Lung (tissue), 16 donors: Measurements from ENCODE around the gene CDKN2D. TPM values are rescaled to one million over a fixed set of nuclear protein-coding genes. Genes with fewer than 3 reads are reported as not detected.

Source experiments
- ATAC-seq: fragments of 200-7000 bp; cut with Tn5 transposase; one replicate; pipeline ENCODE4 v1.9.1; 2020; ENCODE audit warnings: moderate number of reproducible peaks; ENCODE audit not compliant: insufficient read depth, low FRiP score
- DNase-seq, 3 donors: peaks; one replicate each; pipeline ENCODE4 v3.0.0-alpha.2; 2013 to 2017
- H3K27ac ChIP-seq, 2 donors: one replicate each; pipeline ENCODE4 v1.5.1; 2013; ENCODE audit warnings: mild to moderate bottlenecking in 2 of 2, moderate library complexity in 2 of 2, control low read depth in 1 of 2, inconsistent platforms in 1 of 2, low read depth in 1 of 2, low read length in 1 of 2
- H3K27me3 ChIP-seq, 3 donors: one replicate each; pipeline ENCODE4 v1.5.1; 2013; ENCODE audit warnings: low read length in 2 of 3; ENCODE audit not compliant: control insufficient read depth in 3 of 3, insufficient read depth in 3 of 3
- H3K36me3 ChIP-seq, 4 donors: one replicate each; pipeline ENCODE4 v1.5.1; 2013; ENCODE audit warnings: low read length in 4 of 4, mild to moderate bottlenecking in 1 of 4, moderate library complexity in 1 of 4; ENCODE audit not compliant: control insufficient read depth in 4 of 4, insufficient read depth in 4 of 4
- H3K4me1 ChIP-seq, 5 donors: one replicate each; pipeline ENCODE4 v1.5.1; 2013; ENCODE audit warnings: low read length in 5 of 5, mild to moderate bottlenecking in 2 of 5, moderate library complexity in 1 of 5; ENCODE audit not compliant: control insufficient read depth in 5 of 5, insufficient read depth in 5 of 5
- H3K4me3 ChIP-seq: one replicate; pipeline ENCODE4 v1.5.1; 2013; ENCODE audit warnings: mild to moderate bottlenecking, control low read depth, moderate library complexity
- H3K9ac ChIP-seq, 2 donors: one replicate each; pipeline ENCODE4 v1.5.1; 2013; ENCODE audit warnings: low read length in 2 of 2, control low read depth in 1 of 2; ENCODE audit not compliant: insufficient read depth in 1 of 2
- H3K9me3 ChIP-seq, 4 donors: one replicate each; pipeline ENCODE4 v1.5.1; 2013; ENCODE audit warnings: low read length in 3 of 4, mild to moderate bottlenecking in 1 of 4, moderate library complexity in 1 of 4; ENCODE audit not compliant: control insufficient read depth in 4 of 4, insufficient read depth in 3 of 4
- CTCF ChIP-seq: IDR thresholded peaks from 2 replicates; pipeline ENCODE4 v1.5.1; 2012; ENCODE audit warnings: mild to moderate bottlenecking; ENCODE audit errors: control extremely low read depth, extremely low read depth
- WGBS, 2 donors: extraction: QIAGEN DNeasy Blood & Tissue Kit; methylation state at CpG; one replicate each; pipeline ENCODE4 v1.1.7; 2013; 5-methylcytosine and 5-hydroxymethylcytosine counted together
- long read RNA-seq, 5 donors: transcript quantifications; one replicate each; lab custom pipeline, GENCODE V29; 2026
- polyA plus RNA-seq, 2 donors: library from polyadenylated mRNA; stranded (reverse); fragments of 200-250 nt; gene quantifications; one replicate each; pipeline ENCODE4 v1.2.1, GENCODE V29; 2013
- total RNA-seq, 2 donors: library from RNA; depleted of rRNA in 1 of 2; stranded (reverse); fragments of >200 nt in 1 of 2; gene quantifications; one replicate each; pipeline ENCODE4 v1.2.1, GENCODE V29; 2014 to 2021
- donor health status: control.
- donor health status: control.
- donor health status: Bipolar disorder and iron deficiency.
- donor health status: healthy.
- donor health status: DM: yes; HTN: yes; CAD: no.

Gene CDKN2D
- 10 to 100 TPM; 12.5 to 14.3 TPM for total RNA-seq
- polyA plus RNA-seq: 10 to 100 TPM; 13.5 to 74.9 TPM
- long read RNA-seq, donor 1, transcript CDKN2D-202 (2 exons, 1,422 nt): major isoform, 6 of 7 reads
- long read RNA-seq, donor 1, partial matches to known transcripts: 0 of 7 reads
- long read RNA-seq, donor 1, other reads (novel, unspliced or antisense): 0 of 7 reads
- long read RNA-seq, donor 2, partial matches to known transcripts: 0 of 3 reads
- long read RNA-seq, donor 2, other reads (novel, unspliced or antisense): 0 of 3 reads
- long read RNA-seq, donor 3, partial matches to known transcripts: 0 of 4 reads
- long read RNA-seq, donor 3, other reads (novel, unspliced or antisense): 0 of 4 reads
- long read RNA-seq, donor 4, partial matches to known transcripts: 7 of 13 reads
- long read RNA-seq, donor 4, other reads (novel, unspliced or antisense): 0 of 13 reads
- long read RNA-seq, donor 5, transcript CDKN2D-202 (2 exons, 1,422 nt): major isoform, 10 of 13 reads
- long read RNA-seq, donor 5, partial matches to known transcripts: 0 of 13 reads
- long read RNA-seq, donor 5, other reads (novel, unspliced or antisense): 0 of 13 reads

- DNase-seq: peak; percentile 99 to 100 (median 100)
- Histone ChIP-seq H3K9ac (peak within 1 kb of the TSS in 1 of 2 donors; percentile 61), H3K27ac (peak within 1 kb of the TSS; percentile 84 to 90), H3K4me1 (peaks cover 0 to 30% (median 14%) of the 10 kb centered on the region in 5 donors), H3K27me3 (no peaks in the 10 kb centered on the region), H3K36me3 (no peaks in the 10 kb centered on the region), H3K4me3 (peak within 1 kb of the TSS; percentile 83), H3K9me3 (no peaks in the 10 kb centered on the region)
- ATAC-seq: peak; percentile 89
- peak; percentile 53 for TF ChIP-seq CTCF
- WGBS, 2 donors: 0 to 1% methylated on average over 63 to 71 of the region's 71 CpGs
These were observed at the start of gene CDKN2D for GRCh38 chr19:10568826-10569651. Gene CDKN2D (minus strand): TSS chr19:10568979. CDS start chr19:10568653, 326 bp downstream.

- WGBS, 2 donors: 62 to 86% methylated on average over 15 of the region's 15 CpGs
- no peak for TF ChIP-seq CTCF
- Histone ChIP-seq H3K36me3 (peaks cover 0 to 7% (median 3%) of the 10 kb centered on the region in 4 donors), H3K4me1 (peaks cover 0 to 23% (median 4%) of the 10 kb centered on the region in 5 donors), H3K27me3 (no peaks in the 10 kb centered on the region), H3K27ac (peak overlapping the region in 1 of 2 donors; percentile 91), H3K4me3 (no peak overlapping the region), H3K9me3 (no peaks in the 10 kb centered on the region), H3K9ac (no peak overlapping the region)
- ATAC-seq (no peak), DNase-seq (peak in 1 of 3 donors; percentile 46)
These were observed 48.8 kb upstream of the CDKN2D start for GRCh38 chr19:10617409-10618121.

GRCh38 chr19:10615429-10616023, 46.7 kb upstream of the CDKN2D start:
- 80 to 90% methylated on average over 14 of the region's 14 CpGs for WGBS, 2 donors
- Histone ChIP-seq H3K36me3 (peaks cover 0 to 5% (median under 1%) of the 10 kb centered on the region in 4 donors), H3K9me3 (no peaks in the 10 kb centered on the region), H3K4me1 (peaks cover 5 to 21% (median 10%) of the 10 kb centered on the region in 5 donors), H3K27me3 (no peaks in the 10 kb centered on the region), H3K27ac (peak overlapping the region in 1 of 2 donors; percentile 6), H3K9ac (no peak overlapping the region), H3K4me3 (no peak overlapping the region)
- ATAC-seq: no peak
- TF ChIP-seq CTCF: no peak
- DNase-seq: no peak
